Endothelial cell of umbilical vein (primary cell): ENCODE data around the gene HSP90AA1. TPM values are rescaled to one million over a fixed set of nuclear protein-coding genes. Genes with fewer than 3 reads are reported as not detected.

Source experiments
- BruUV-seq: library from RNA; stranded (reverse); fragments of 400-500 nt; replicated peaks from 2 replicates; lab custom pipeline; 2021; lab: Mats Ljungman, UMichigan
- CTCF ChIA-PET: fragments of 300-600, 350-600 bp; sonication (Branson Sonifier 250); formaldehyde crosslinking; loops from one replicate; lab custom pipeline; 2021; ENCODE audit warnings: antibody characterized with exemption, inconsistent platforms; lab: Charles Lee
- POLR2A ChIA-PET: fragments of 300-600, 350-600 bp; sonication (Branson Sonifier 250); formaldehyde crosslinking; loops from one replicate; lab custom pipeline; 2021; ENCODE audit warnings: antibody characterized with exemption, inconsistent platforms; lab: Charles Lee
- DNase-seq: peaks from one replicate; pipeline ENCODE4 v3.0.0-alpha.2; 2011; ENCODE audit warnings: low read depth, low spot score
- FAIRE-seq: peaks from 2 replicates; lab custom pipeline; 2011; peaks lifted over from hg19 to GRCh38; lab: Jason Lieb, UNC
- H2AFZ ChIP-seq: 2 replicates; pipeline ENCODE4 v1.6.0; 2012; ENCODE audit warnings: low read depth, low read length, control low read depth, inconsistent platforms
- H3K27ac ChIP-seq: 2 replicates; pipeline ENCODE4 v1.5.1; 2011; ENCODE audit warnings: low read depth, mild to moderate bottlenecking, control low read depth, low read length, moderate library complexity; ENCODE audit not compliant: insufficient read depth
- H3K27me3 ChIP-seq, 2 experiments: 2 replicates each; pipeline versions ENCODE4 v1.6.0 to v1.6.1; 2011; ENCODE audit warnings: low read length in 2 of 2, mixed read lengths in 1 of 2; ENCODE audit not compliant: control insufficient read depth in 2 of 2, insufficient read depth in 2 of 2
- H3K36me3 ChIP-seq, 2 experiments: 2 replicates in 1 of 2; 3 replicates in 1 of 2; pipeline ENCODE4 v1.5.1; 2011; ENCODE audit warnings: low read length in 2 of 2, mild to moderate bottlenecking in 1 of 2, moderate library complexity in 1 of 2; ENCODE audit not compliant: control insufficient read depth in 2 of 2, insufficient read depth in 2 of 2; ENCODE audit errors: extremely low read depth in 1 of 2
- H3K4me1 ChIP-seq: 3 replicates; pipeline ENCODE4 v1.5.1; 2011; ENCODE audit warnings: mild to moderate bottlenecking, low read length; ENCODE audit not compliant: control insufficient read depth, insufficient read depth; ENCODE audit errors: extremely low read depth
- H3K4me2 ChIP-seq: 2 replicates; pipeline ENCODE4 v1.6.1; 2011; ENCODE audit warnings: low read length, control low read depth, mixed read lengths; ENCODE audit not compliant: insufficient read depth
- H3K4me3 ChIP-seq, 3 experiments: fragments of 200-600 bp in 1 of 3; sonication (generic), shearing (Covaris generic) in 1 of 3; replicated peaks in 1 of 3; 2 replicates each; pipeline ENCODE4 v1.5.1; 2011 to 2016; ENCODE audit warnings: control low read depth in 3 of 3, low read length in 3 of 3, mild to moderate bottlenecking in 2 of 3, inconsistent platforms in 1 of 3, low read depth in 1 of 3, moderate library complexity in 1 of 3; ENCODE audit not compliant: insufficient read depth in 1 of 3
- H3K79me2 ChIP-seq: 2 replicates; pipeline ENCODE4 v1.6.0; 2012; ENCODE audit warnings: low read length, inconsistent platforms; ENCODE audit not compliant: control insufficient read depth, insufficient read depth
- H3K9ac ChIP-seq: replicated peaks from 2 replicates; pipeline ENCODE3; 2011; ENCODE audit warnings: low read length, control low read depth; ENCODE audit not compliant: insufficient read depth; ENCODE audit errors: extremely low read depth
- H3K9me1 ChIP-seq: replicated peaks from 3 replicates; pipeline ENCODE4 v1.6.0; 2011; ENCODE audit warnings: mild to moderate bottlenecking, low read length; ENCODE audit not compliant: control insufficient read depth, insufficient read depth; ENCODE audit errors: extremely low read depth
- H3K9me3 ChIP-seq: replicated peaks from 2 replicates; pipeline ENCODE4 v1.5.1; 2012; ENCODE audit warnings: low read length, inconsistent platforms; ENCODE audit not compliant: control insufficient read depth, insufficient read depth
- H4K20me1 ChIP-seq: replicated peaks from 2 replicates; pipeline ENCODE3; 2011; ENCODE audit warnings: mild to moderate bottlenecking, low read length; ENCODE audit not compliant: control insufficient read depth, insufficient read depth; ENCODE audit errors: extremely low read depth
- EZH2 ChIP-seq: IDR thresholded peaks from 2 replicates; pipeline ENCODE4 v1.6.1; 2012; ENCODE audit warnings: borderline replicate concordance, low read depth, mild to moderate bottlenecking, moderate library complexity, low read length, inconsistent platforms; ENCODE audit not compliant: severe bottlenecking
- FOS ChIP-seq: IDR thresholded peaks from 2 replicates; pipeline ENCODE4 v1.6.1; 2011; ENCODE audit warnings: mild to moderate bottlenecking, low read length, moderate library complexity, borderline replicate concordance; ENCODE audit not compliant: insufficient read depth
- GATA2 ChIP-seq: IDR thresholded peaks from 2 replicates; pipeline ENCODE4 v1.7.0; 2011; ENCODE audit warnings: low read depth, mild to moderate bottlenecking, moderate library complexity, mixed read lengths, low read length; ENCODE audit not compliant: insufficient read length, insufficient read depth
- JUN ChIP-seq: IDR thresholded peaks from 2 replicates; pipeline ENCODE4 v1.6.1; 2011; ENCODE audit warnings: borderline replicate concordance, low read depth; ENCODE audit not compliant: insufficient read length, insufficient read depth
- MYC ChIP-seq: IDR thresholded peaks from one replicate; pipeline ENCODE4 v1.6.1; 2011; ENCODE audit warnings: mild to moderate bottlenecking, low read depth, low read length
- POLR2A ChIP-seq: IDR thresholded peaks from 2 replicates; pipeline ENCODE4 v1.6.1; 2012; ENCODE audit warnings: low read depth, mild to moderate bottlenecking, control low read depth, low read length
- POLR2AphosphoS5 ChIP-seq: IDR thresholded peaks from 2 replicates; pipeline ENCODE4 v1.6.1; 2012; ENCODE audit warnings: low read depth, mild to moderate bottlenecking, control low read depth, low read length, moderate library complexity; ENCODE audit not compliant: insufficient read depth
- dilution Hi-C: fragments of 300-500 bp; cut with MboI; formaldehyde crosslinking; loops from one replicate; pipeline ENCODE4 v1.15.0; 2019; ENCODE audit warnings: low sequenced_read_pairs; ENCODE audit not compliant: extremely low pct_ligation_motif_present
- intact Hi-C: fragments of 100-400 bp; cut with micrococcal nuclease; formaldehyde crosslinking; loops from one replicate; pipeline ENCODE4 v1.10.0; 2022
- polyA plus RNA-seq, 4 experiments: library from polyadenylated mRNA; depleted of rRNA in 3 of 4; stranded (reverse) in 3 of 4; unstranded in 1 of 4; fragments of >200 nt; gene quantifications; 2 replicates each; pipeline versions ENCODE4 v1.2.1 to v1.2.3, GENCODE V29; 2011 to 2012; ENCODE audit warnings: missing spikeins in 1 of 4
- total RNA-seq: library from RNA; stranded (reverse); gene quantifications from 2 replicates; pipeline ENCODE4 v1.2.3, GENCODE V29; 2021
- TF ChIP-seq, protein P1 (sequence below), 2 donors: IDR thresholded peaks; 1 replicate in 1 of 2; 2 replicates in 1 of 2; pipeline ENCODE4 v1.5.1; 2011; ENCODE audit warnings: low read length in 2 of 2, mild to moderate bottlenecking in 2 of 2, moderate library complexity in 2 of 2, control low read depth in 1 of 2, inconsistent platforms in 1 of 2, low read depth in 1 of 2; ENCODE audit not compliant: insufficient read depth in 1 of 2; ENCODE audit errors: extremely low read depth in 1 of 2

The HSP90AA1 gene
- total and polyA plus RNA-seq, 2 donors (not counting 3 experiments of a cell fraction or from before 2014, with no cell fraction given), result 266 to 540 TPM

DNA sequence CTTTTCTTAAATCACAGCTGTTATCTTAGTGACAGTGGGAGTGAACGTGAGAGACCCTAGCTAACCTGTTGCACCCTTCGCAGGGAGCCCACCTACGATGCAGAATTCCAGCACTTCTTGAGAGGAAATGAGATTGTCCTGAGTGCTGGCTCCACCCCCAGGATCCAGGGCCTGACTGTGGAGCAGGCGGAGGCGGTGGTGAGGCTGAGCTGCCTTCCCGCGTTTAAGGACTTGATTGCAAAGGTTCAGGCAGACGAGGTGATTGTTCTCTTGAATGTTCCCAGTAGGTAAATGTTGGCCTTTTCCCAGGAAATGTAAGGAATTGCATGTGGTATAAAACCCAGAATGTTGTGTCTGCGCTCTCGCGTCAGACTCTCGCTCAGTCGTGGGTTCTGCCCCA lies 46.7 kb downstream of the HSP90AA1 start:
- no peak for TF ChIP-seq POLR2AphosphoS5
- no peak for TF ChIP-seq FOS
- TF ChIP-seq, protein P1, sequence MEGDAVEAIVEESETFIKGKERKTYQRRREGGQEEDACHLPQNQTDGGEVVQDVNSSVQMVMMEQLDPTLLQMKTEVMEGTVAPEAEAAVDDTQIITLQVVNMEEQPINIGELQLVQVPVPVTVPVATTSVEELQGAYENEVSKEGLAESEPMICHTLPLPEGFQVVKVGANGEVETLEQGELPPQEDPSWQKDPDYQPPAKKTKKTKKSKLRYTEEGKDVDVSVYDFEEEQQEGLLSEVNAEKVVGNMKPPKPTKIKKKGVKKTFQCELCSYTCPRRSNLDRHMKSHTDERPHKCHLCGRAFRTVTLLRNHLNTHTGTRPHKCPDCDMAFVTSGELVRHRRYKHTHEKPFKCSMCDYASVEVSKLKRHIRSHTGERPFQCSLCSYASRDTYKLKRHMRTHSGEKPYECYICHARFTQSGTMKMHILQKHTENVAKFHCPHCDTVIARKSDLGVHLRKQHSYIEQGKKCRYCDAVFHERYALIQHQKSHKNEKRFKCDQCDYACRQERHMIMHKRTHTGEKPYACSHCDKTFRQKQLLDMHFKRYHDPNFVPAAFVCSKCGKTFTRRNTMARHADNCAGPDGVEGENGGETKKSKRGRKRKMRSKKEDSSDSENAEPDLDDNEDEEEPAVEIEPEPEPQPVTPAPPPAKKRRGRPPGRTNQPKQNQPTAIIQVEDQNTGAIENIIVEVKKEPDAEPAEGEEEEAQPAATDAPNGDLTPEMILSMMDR (IDR thresholded peaks at IDR 0.05; ENCODE audit: extremely low read depth in 1 of 2, insufficient read depth in 1 of 2, low read depth in 1 of 2, low read length in 2 of 2), result no peak
- no peak for TF ChIP-seq POLR2A
- TF ChIP-seq MYC, result no peak
- no peak for TF ChIP-seq EZH2
- TF ChIP-seq GATA2, result no peak
- no peak for TF ChIP-seq JUN
- Histone ChIP-seq H3K27me3 (no peaks in the 10 kb centered on the region), H3K36me3 (peaks cover 56 to 80% of the 10 kb centered on the region in 2 experiments), H3K4me1 (no peaks in the 10 kb centered on the region), H4K20me1 (no peaks in the 10 kb centered on the region), H3K27ac (no peak overlapping the region), H3K9me1 (no peaks in the 10 kb centered on the region), H3K4me3 (no peak overlapping the region), H3K4me2 (no peak overlapping the region), H2AFZ (no peak overlapping the region), H3K9me3 (no peaks in the 10 kb centered on the region), H3K9ac (no peak overlapping the region), H3K79me2 (no peaks in the 10 kb centered on the region)
- no peak for DNase-seq
- no TSS peak for BruUV-seq
- POLR2A ChIA-PET, result no interaction called here
- no peak for FAIRE-seq
- intact Hi-C loops, result no loop called here
- CTCF ChIA-PET, result no interaction called here
- dilution Hi-C loops, result no loop called here
